Sigmoid colon (tissue), 4 donors: ENCODE measurements around the gene CCNY.

ENCODE experiments used
- CTCF ChIP-seq, 4 experiments: fragments of 450-650 bp in 3 of 4; fragments of 200-600 bp in 1 of 4; IDR thresholded peaks; one replicate each; pipeline ENCODE4 v1.5.1; 2016 to 2019; ENCODE audit warnings: antibody characterized with exemption in 4 of 4, mild to moderate bottlenecking in 3 of 4, moderate library complexity in 2 of 4
- EP300 ChIP-seq, 4 donors: sonication (generic); formaldehyde crosslinking; IDR thresholded peaks; one replicate each; pipeline ENCODE4 v1.6.1; 2017; ENCODE audit warnings: antibody characterized with exemption in 4 of 4
- POLR2A ChIP-seq, 2 donors: fragments of 450-650 bp; IDR thresholded peaks; one replicate each; pipeline ENCODE4 v1.6.1; 2016; ENCODE audit warnings: antibody characterized with exemption in 2 of 2, mild to moderate bottlenecking in 2 of 2, moderate library complexity in 2 of 2
- POLR2AphosphoS5 ChIP-seq, 4 donors: sonication (generic); formaldehyde crosslinking; IDR thresholded peaks; one replicate each; pipeline ENCODE4 v1.6.1; 2017; ENCODE audit warnings: antibody characterized with exemption in 4 of 4

GRCh38 chr10:35569836-35570235, 233.5 kb downstream of the CCNY start:
- TF ChIP-seq POLR2A (IDR thresholded peaks at IDR 0.05) = no peak
- no peak for TF ChIP-seq CTCF (IDR thresholded peaks at IDR 0.05)
- TF ChIP-seq EP300 (IDR thresholded peaks at IDR 0.05) = no peak
- no peak for TF ChIP-seq POLR2AphosphoS5 (IDR thresholded peaks at IDR 0.05)
